ENCODE measurements around the gene C20orf204. TPM values are rescaled to one million over a fixed set of nuclear protein-coding genes. Genes with fewer than 3 reads are reported as not detected.
A peak's percentile ranks its signal among the peaks of the same experiment; 100 is the strongest.

The C20orf204 gene
- total RNA-seq, 2 experiments from 2014 or later = 2.8 to 4.7 TPM

DNA sequence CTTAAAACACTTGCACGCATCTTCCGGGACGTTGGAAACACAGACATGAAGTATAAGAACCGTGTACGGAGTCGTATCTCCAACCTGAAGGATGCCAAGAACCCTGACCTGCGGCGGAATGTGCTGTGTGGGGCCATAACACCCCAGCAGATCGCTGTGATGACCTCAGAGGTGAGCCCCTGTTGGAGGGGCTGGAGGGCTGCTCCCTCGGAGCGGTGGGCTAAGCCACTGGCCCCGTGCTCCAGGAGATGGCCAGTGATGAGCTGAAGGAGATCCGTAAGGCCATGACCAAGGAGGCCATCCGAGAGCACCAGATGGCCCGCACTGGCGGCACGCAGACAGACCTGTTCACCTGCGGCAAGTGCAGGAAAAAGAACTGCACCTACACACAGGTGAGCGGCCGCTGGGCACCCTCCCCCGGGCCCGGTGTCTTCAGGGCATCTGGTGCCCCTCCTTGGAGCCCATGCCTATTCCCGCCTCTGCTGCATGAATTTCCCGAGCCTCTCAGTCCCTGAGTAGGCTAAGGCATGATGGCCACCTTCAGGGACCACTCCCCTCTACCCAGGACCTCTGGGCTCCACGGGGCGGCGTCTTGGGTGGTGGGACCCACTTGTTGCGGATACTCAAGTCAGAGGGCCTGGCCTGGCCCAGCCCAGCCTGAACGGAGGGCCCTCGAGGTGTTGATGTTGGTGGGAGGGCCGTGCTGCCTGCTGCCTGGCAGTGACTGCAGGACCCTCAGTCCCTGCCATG is 34.4 kb downstream of the C20orf204 start:
- TF ChIP-seq CTCF (IDR thresholded peaks at IDR 0.05) = no peak
- no peak for DNase-seq
- no peak for ATAC-seq
- Mint-ChIP-seq H3K27ac (no peak overlapping the region), H3K4me1 (ENCODE audit: low read depth) (peaks cover 19% of the 10 kb centered on the region), H3K36me3 (ENCODE audit: low read depth) (peaks cover 2% of the 10 kb centered on the region), H3K4me3 (no peak overlapping the region), H3K9me3 (no peaks in the 10 kb centered on the region), H3K27me3 (no peaks in the 10 kb centered on the region)
- POLR2A ChIA-PET = interaction anchor here (0.7 to 2.8 kb wide), 2 partner anchors 9 to 50 kb away, joined by 3 to 15 read pairs; partner anchors contain the start of genes OPRL1 and RGS19
- CTCF ChIA-PET = interaction anchor here (0.8 to 1.6 kb wide), 7 partner anchors 8 to 533 kb away, joined by 3 to 5 read pairs (median 4); partner anchors contain the start of genes C20orf204, OPRL1 and PTK6
- intact Hi-C loops (cut with micrococcal nuclease) = no loop called here

- Mint-ChIP-seq H3K4me1 (ENCODE audit: low read depth) (peaks cover 8% of the 10 kb centered on the region), H3K36me3 (ENCODE audit: low read depth) (peaks cover 2% of the 10 kb centered on the region), H3K27ac (peak overlapping the region; percentile 25), H3K9me3 (no peaks in the 10 kb centered on the region), H3K27me3 (no peaks in the 10 kb centered on the region), H3K4me3 (no peak overlapping the region)
- ChIA-PET POLR2A (no interaction called here), CTCF (interaction anchor here (0.9 to 1.3 kb wide), 3 partner anchors 12 to 33 kb away, joined by 3 read pairs; no protein-coding TSS in a partner anchor)
- intact Hi-C loops (cut with micrococcal nuclease) = no loop called here
- DNase-seq (no peak), ATAC-seq (no peak)
- TF ChIP-seq CTCF (IDR thresholded peaks at IDR 0.05) = no peak
Observed at GRCh38 chr20:64071341-64072332, 35.7 kb downstream of the C20orf204 start.

- no peaks in the 10 kb centered on the region for H3K27me3 Mint-ChIP-seq
- intact Hi-C loops (cut with micrococcal nuclease) = no loop called here
- POLR2A ChIA-PET = interaction anchor here (1.0 kb wide), 1 partner anchor 8 kb away, joined by 4 read pairs; no protein-coding TSS in a partner anchor
- no peak overlapping the region for H3K27ac Mint-ChIP-seq
- peaks cover 3% of the 10 kb centered on the region for H3K4me1 Mint-ChIP-seq (ENCODE audit: low read depth)
- DNase-seq = no peak
- no peak for TF ChIP-seq CTCF (IDR thresholded peaks at IDR 0.05)
- CTCF ChIA-PET = interaction anchor here (1.2 to 1.3 kb wide), 2 partner anchors 11 to 34 kb away, joined by 3 read pairs; no protein-coding TSS in a partner anchor
- no peak overlapping the region for H3K4me3 Mint-ChIP-seq
- H3K36me3 Mint-ChIP-seq (ENCODE audit: low read depth) = peaks cover 2% of the 10 kb centered on the region
- H3K9me3 Mint-ChIP-seq = no peaks in the 10 kb centered on the region
- ATAC-seq = no peak
Observed at GRCh38 chr20:64072498-64073063, 36.6 kb downstream of the C20orf204 start.

- Mint-ChIP-seq H3K9me3 (no peaks in the 10 kb centered on the region), H3K4me3 (no peak overlapping the region), H3K27ac (peak overlapping the region; percentile 25), H3K27me3 (no peaks in the 10 kb centered on the region), H3K4me1 (ENCODE audit: low read depth) (no peaks in the 10 kb centered on the region), H3K36me3 (ENCODE audit: low read depth) (peaks cover 2% of the 10 kb centered on the region)
- DNase-seq (no peak), ATAC-seq (no peak)
- ChIA-PET CTCF (interaction anchor here (0.8 to 1.3 kb wide), 2 partner anchors 9 to 35 kb away, joined by 3 read pairs; no protein-coding TSS in a partner anchor), POLR2A (no interaction called here)
- intact Hi-C loops (cut with micrococcal nuclease) = no loop called here
- TF ChIP-seq CTCF (IDR thresholded peaks at IDR 0.05) = no peak
Observed at GRCh38 chr20:64073476-64074183, 37.6 kb downstream of the C20orf204 start.

Measured in activated CD8-positive, alpha-beta T cell treated with anti-CD3 and anti-CD28 coated beads for 36 hours (primary cell).